Measurements from ENCODE around the gene GLIS1.

The GLIS1 gene

DNA sequence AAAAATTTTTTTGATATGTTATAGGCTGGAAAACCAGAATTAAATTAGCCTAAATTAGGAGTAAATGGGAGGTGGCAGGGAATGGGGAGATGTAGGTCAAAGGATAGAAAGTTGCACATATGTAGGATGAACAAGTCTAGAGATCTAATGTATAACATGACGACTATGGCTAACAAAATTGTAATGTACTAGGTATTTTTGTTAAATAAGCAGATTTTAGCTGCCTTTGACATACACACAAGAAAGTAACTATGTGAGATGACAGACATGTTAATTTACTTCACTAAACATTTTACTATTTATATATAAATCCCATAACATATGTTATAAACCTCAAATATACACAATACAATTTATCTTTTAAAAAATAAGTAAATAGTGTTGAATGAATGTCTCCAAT is 30.2 kb upstream of the GLIS1 start:
- Histone ChIP-seq H3K27ac (ENCODE audit: low read length) (no peak overlapping the region), H3K79me2 (ENCODE audit: insufficient read depth, low read length) (no peaks in the 10 kb centered on the region), H3K4me1 (ENCODE audit: insufficient read depth, low read length) (no peaks in the 10 kb centered on the region), H3K36me3 (ENCODE audit: insufficient read depth, low read length) (peaks cover 87% of the 10 kb centered on the region), H3K4me2 (ENCODE audit: insufficient read depth, low read length) (no peak overlapping the region), H2AFZ (ENCODE audit: low read depth, low read length) (no peak overlapping the region), H3K27me3 (ENCODE audit: insufficient read depth, low read length, poor library complexity) (no peaks in the 10 kb centered on the region), H4K20me1 (ENCODE audit: insufficient read depth, low read length) (no peaks in the 10 kb centered on the region), H3K9ac (ENCODE audit: low read depth, low read length) (no peak overlapping the region), H3K4me3 (ENCODE audit: low read depth in 1 of 2, low read length in 2 of 2) (no peak overlapping the region), H3K9me3 (ENCODE audit: insufficient read depth, low read length, severe bottlenecking) (no peaks in the 10 kb centered on the region)
- no peak for TF ChIP-seq EZH2 (IDR thresholded peaks at IDR 0.05; ENCODE audit: borderline replicate concordance, low read depth, low read length, severe bottlenecking)
- TF ChIP-seq, protein P1, sequence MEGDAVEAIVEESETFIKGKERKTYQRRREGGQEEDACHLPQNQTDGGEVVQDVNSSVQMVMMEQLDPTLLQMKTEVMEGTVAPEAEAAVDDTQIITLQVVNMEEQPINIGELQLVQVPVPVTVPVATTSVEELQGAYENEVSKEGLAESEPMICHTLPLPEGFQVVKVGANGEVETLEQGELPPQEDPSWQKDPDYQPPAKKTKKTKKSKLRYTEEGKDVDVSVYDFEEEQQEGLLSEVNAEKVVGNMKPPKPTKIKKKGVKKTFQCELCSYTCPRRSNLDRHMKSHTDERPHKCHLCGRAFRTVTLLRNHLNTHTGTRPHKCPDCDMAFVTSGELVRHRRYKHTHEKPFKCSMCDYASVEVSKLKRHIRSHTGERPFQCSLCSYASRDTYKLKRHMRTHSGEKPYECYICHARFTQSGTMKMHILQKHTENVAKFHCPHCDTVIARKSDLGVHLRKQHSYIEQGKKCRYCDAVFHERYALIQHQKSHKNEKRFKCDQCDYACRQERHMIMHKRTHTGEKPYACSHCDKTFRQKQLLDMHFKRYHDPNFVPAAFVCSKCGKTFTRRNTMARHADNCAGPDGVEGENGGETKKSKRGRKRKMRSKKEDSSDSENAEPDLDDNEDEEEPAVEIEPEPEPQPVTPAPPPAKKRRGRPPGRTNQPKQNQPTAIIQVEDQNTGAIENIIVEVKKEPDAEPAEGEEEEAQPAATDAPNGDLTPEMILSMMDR (IDR thresholded peaks at IDR 0.05; ENCODE audit: borderline replicate concordance, extremely low read depth, low read length, poor library complexity, severe bottlenecking) = no peak
- no peak for DNase-seq
- ATAC-seq (ENCODE audit: insufficient read depth, low read depth) = no peak

DNA sequence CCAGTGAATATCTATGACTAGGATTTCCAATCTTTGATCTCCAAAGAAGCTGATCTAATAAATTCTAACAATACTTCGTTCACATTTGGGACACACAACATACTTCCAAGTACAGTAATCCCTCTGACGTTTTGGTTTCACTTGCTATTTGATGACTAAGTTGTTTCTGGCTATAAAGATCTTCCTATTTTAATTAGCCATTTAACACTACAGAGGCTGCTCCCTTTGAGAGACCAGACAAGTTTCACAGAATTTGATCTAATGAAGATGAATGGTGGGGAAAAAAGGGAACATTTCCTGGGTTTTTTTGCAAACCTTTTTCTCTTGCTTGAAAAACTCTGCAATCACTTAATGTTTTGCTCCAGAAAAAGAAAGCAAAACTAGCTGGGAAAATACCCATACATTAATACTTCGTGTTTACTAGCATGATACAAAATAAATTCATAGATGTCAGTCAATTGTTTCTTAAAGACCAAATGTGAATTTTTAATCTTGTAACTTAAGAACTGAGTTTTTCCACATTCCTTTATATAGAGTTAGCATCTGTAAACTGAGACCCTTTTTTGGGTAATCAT is 28.0 kb upstream of the GLIS1 start:
- no peak for TF ChIP-seq EZH2 (IDR thresholded peaks at IDR 0.05; ENCODE audit: borderline replicate concordance, low read depth, low read length, severe bottlenecking)
- TF ChIP-seq, protein P1 (IDR thresholded peaks at IDR 0.05; ENCODE audit: borderline replicate concordance, extremely low read depth, low read length, poor library complexity, severe bottlenecking) = no peak
- Histone ChIP-seq H3K9ac (ENCODE audit: low read depth, low read length) (no peak overlapping the region), H3K4me2 (ENCODE audit: insufficient read depth, low read length) (no peak overlapping the region), H3K9me3 (ENCODE audit: insufficient read depth, low read length, severe bottlenecking) (no peaks in the 10 kb centered on the region), H2AFZ (ENCODE audit: low read depth, low read length) (no peak overlapping the region), H3K27me3 (ENCODE audit: insufficient read depth, low read length, poor library complexity) (no peaks in the 10 kb centered on the region), H3K4me1 (ENCODE audit: insufficient read depth, low read length) (no peaks in the 10 kb centered on the region), H3K27ac (ENCODE audit: low read length) (no peak overlapping the region), H3K36me3 (ENCODE audit: insufficient read depth, low read length) (peaks cover 67% of the 10 kb centered on the region), H3K4me3 (ENCODE audit: low read depth in 1 of 2, low read length in 2 of 2) (no peak overlapping the region), H3K79me2 (ENCODE audit: insufficient read depth, low read length) (no peaks in the 10 kb centered on the region), H4K20me1 (ENCODE audit: insufficient read depth, low read length) (no peaks in the 10 kb centered on the region)
- DNase-seq = no peak
- ATAC-seq (ENCODE audit: insufficient read depth, low read depth) = no peak

DNA sequence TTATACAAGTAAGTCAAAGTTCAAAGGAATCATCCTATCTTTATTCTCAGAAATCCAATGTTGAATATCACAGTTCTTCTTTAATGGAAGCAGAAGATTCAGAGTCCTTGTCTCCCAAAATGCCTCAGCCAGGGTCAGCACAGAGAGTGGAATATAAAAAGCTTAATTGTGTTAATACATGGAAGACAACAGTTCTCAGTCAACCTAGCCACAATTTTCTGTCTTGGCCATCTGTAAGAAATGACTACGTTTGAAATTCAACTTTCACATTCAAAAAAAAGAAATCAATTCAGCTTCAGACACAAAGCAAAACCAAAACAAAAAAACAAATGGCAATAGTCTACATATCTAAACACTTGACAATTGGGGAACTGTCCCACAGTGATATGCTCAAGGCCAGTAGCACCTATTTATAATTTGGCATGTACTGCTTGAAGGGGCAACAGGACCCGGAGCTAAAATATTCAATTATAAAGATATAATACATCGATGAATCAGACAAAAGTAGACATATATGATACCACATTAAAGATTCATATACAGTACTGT is 27.3 kb upstream of the GLIS1 start:
- H3K4me3 ChIP-seq (ENCODE audit: low read depth in 1 of 2, low read length in 2 of 2) = no peak overlapping the region
- H3K27ac ChIP-seq (ENCODE audit: low read length) = no peak overlapping the region
- no peaks in the 10 kb centered on the region for H3K9me3 ChIP-seq (ENCODE audit: insufficient read depth, low read length, severe bottlenecking)
- no peaks in the 10 kb centered on the region for H4K20me1 ChIP-seq (ENCODE audit: insufficient read depth, low read length)
- H3K4me1 ChIP-seq (ENCODE audit: insufficient read depth, low read length) = no peaks in the 10 kb centered on the region
- H3K9ac ChIP-seq (ENCODE audit: low read depth, low read length) = no peak overlapping the region
- H3K36me3 ChIP-seq (ENCODE audit: insufficient read depth, low read length) = peaks cover 61% of the 10 kb centered on the region
- H3K79me2 ChIP-seq (ENCODE audit: insufficient read depth, low read length) = no peaks in the 10 kb centered on the region
- no peak overlapping the region for H3K4me2 ChIP-seq (ENCODE audit: insufficient read depth, low read length)
- DNase-seq (no peak), ATAC-seq (ENCODE audit: insufficient read depth, low read depth) (no peak)
- H3K27me3 ChIP-seq (ENCODE audit: insufficient read depth, low read length, poor library complexity) = no peaks in the 10 kb centered on the region
- TF ChIP-seq, protein P1 (IDR thresholded peaks at IDR 0.05; ENCODE audit: borderline replicate concordance, extremely low read depth, low read length, poor library complexity, severe bottlenecking) = no peak
- no peak for TF ChIP-seq EZH2 (IDR thresholded peaks at IDR 0.05; ENCODE audit: borderline replicate concordance, low read depth, low read length, severe bottlenecking)
- H2AFZ ChIP-seq (ENCODE audit: low read depth, low read length) = no peak overlapping the region

All from DND-41 (cell line).